Right lobe of liver (tissue), 4 donors: ENCODE results near the gene TAS2R40.

Experiments used
- CTCF ChIP-seq, 4 donors: fragments of 200-600 bp in 3 of 4; fragments of 450-650 bp in 1 of 4; IDR thresholded peaks; one replicate each; pipeline versions ENCODE4 v1.5.1 to v1.8.0; 2016 to 2022; ENCODE audit warnings: antibody characterized with exemption in 4 of 4, mild to moderate bottlenecking in 2 of 4
- POLR2A ChIP-seq: fragments of 450-650 bp; IDR thresholded peaks from one replicate; pipeline ENCODE4 v1.6.1; 2017; ENCODE audit warnings: antibody characterized with exemption, mild to moderate bottlenecking
- donor health status: DM: no; HTN: no; CAD: no.
- donor health status: DM: no; HTN: no; CAD: no.
- donor health status: DM: no; HTN: yes; CAD: no.

- TF ChIP-seq CTCF (IDR thresholded peaks at IDR 0.05) (no peak), POLR2A (no peak)
Observed at GRCh38 chr7:143271240-143271639, 49.4 kb downstream of the TAS2R40 start.
